GM21390 (cell line): Measurements from ENCODE around the gene PWWP3B.
"Not testable (repeated sequence)": the region's sequence is repeated elsewhere in the genome, so short reads cannot be mapped to it uniquely, and the experiment has no call there.

Source experiments
- ATAC-seq: cut with Tn5 transposase; IDR thresholded peaks from one replicate; pipeline ENCODE4 v1.9.1; 2021; ENCODE audit not compliant: unreplicated experiment

PWWP3B gene

GRCh38 chrX:106168107-106168506, at the start of gene PWWP3B:
TSS of gene PWWP3B (plus strand) at chrX:106168305. CDS start at chrX:106205433, 37,128 bp downstream.
- ATAC-seq: no peak

GRCh38 chrX:106139048-106139447, 29.1 kb upstream of the PWWP3B start:
- no peak for ATAC-seq

GRCh38 chrX:106144755-106145639, 23.1 kb upstream of the PWWP3B start:
- ATAC-seq: no peak

- no peak for ATAC-seq
Observed at GRCh38 chrX:106150701-106151100, 17.4 kb upstream of the PWWP3B start.

- ATAC-seq: no peak
Observed at GRCh38 chrX:106159861-106160282, 8.2 kb upstream of the PWWP3B start.

- ATAC-seq: no peak
Observed at GRCh38 chrX:106170318-106170717, 2.2 kb downstream of the PWWP3B start.

GRCh38 chrX:106171293-106171820, 3.3 kb downstream of the PWWP3B start:
- ATAC-seq: no peak

- no peak for ATAC-seq
Observed at GRCh38 chrX:106177106-106177981, 9.2 kb downstream of the PWWP3B start.

GRCh38 chrX:106177982-106178321, 9.8 kb downstream of the PWWP3B start:
- no peak for ATAC-seq

GRCh38 chrX:106178826-106179225, 10.7 kb downstream of the PWWP3B start:
- ATAC-seq: no peak

GRCh38 chrX:106183685-106184084, 15.6 kb downstream of the PWWP3B start:
- not testable (repeated sequence) for ATAC-seq

GRCh38 chrX:106201502-106202178, 33.5 kb downstream of the PWWP3B start:
- no peak for ATAC-seq

- ATAC-seq: no peak
Observed at GRCh38 chrX:106203315-106203714, 35.2 kb downstream of the PWWP3B start.

GRCh38 chrX:106208154-106208553, 40.0 kb downstream of the PWWP3B start:
- ATAC-seq: no peak
